ENCODE data around the gene ASPSCR1. TPM values are rescaled to one million over a fixed set of nuclear protein-coding genes. Genes with fewer than 3 reads are reported as not detected.

The ASPSCR1 gene
- total RNA-seq, 2 donors from 2014 or later: 38.1 to 40.1 TPM

GRCh38 chr17:82045936-82046484 lies 68.6 kb downstream of the ASPSCR1 start:
- ATAC-seq (no peak), DNase-seq (no peak)
- no peaks in the 10 kb centered on the region for H3K27me3 Mint-ChIP-seq
- peaks cover 8% of the 10 kb centered on the region for H3K4me1 Mint-ChIP-seq
- peak overlapping the region; percentile 47 for H3K27ac Mint-ChIP-seq
- no peaks in the 10 kb centered on the region for H3K9me3 ChIP-seq (ENCODE audit: control insufficient read depth, low read length, poor library complexity, severe bottlenecking)
- H3K4me3 Mint-ChIP-seq: no peak overlapping the region
- peaks cover 3% of the 10 kb centered on the region for H3K36me3 Mint-ChIP-seq (ENCODE audit: low read depth)

DNA sequence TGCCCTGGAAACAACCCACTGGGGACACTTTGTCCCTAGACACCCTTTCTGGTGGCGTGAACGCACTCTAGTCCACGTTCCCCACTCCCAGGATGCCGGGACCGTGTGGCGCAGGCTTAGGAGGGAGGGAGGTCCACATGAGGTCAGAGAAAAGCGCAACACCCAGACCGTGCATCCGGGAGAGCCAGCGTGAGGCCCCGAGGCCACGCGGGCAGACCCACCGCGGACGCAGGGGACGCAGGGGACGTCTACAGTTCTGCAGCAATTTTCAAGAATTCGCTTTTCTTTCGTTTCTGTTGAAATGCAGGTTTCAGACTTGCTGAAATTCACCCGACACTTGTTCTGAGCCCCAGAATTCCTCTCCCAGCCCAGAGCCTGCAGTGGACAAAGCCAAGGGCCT lies 69.5 kb downstream of the ASPSCR1 start:
- DNase-seq (no peak), ATAC-seq (no peak)
- peaks cover 3% of the 10 kb centered on the region for H3K36me3 Mint-ChIP-seq (ENCODE audit: low read depth)
- peaks cover 8% of the 10 kb centered on the region for H3K4me1 Mint-ChIP-seq
- no peaks in the 10 kb centered on the region for H3K9me3 ChIP-seq (ENCODE audit: control insufficient read depth, low read length, poor library complexity, severe bottlenecking)
- H3K4me3 Mint-ChIP-seq: no peak overlapping the region
- H3K27ac Mint-ChIP-seq: no peak overlapping the region
- H3K27me3 Mint-ChIP-seq: no peaks in the 10 kb centered on the region

DNA sequence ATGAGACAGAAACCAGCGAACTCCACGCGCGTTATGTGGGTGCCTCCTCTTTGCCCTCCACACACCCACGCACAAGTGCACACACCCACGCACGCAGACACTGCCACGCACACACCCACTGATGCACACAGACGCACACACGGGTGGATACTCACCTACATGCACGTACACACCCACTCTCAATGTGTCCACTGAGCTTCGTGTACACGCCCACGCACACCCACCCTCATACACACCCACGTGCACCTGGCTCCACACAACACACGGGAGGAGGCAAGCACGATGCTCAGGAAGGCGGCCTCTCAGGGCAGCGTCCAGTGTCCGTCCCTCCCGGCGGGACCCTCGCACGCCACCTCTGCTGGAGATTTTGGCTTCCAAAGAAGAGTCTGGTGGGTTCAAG lies 70.0 kb downstream of the ASPSCR1 start:
- no peaks in the 10 kb centered on the region for H3K27me3 Mint-ChIP-seq
- peaks cover 8% of the 10 kb centered on the region for H3K4me1 Mint-ChIP-seq
- ATAC-seq (no peak), DNase-seq (no peak)
- H3K4me3 Mint-ChIP-seq: no peak overlapping the region
- H3K27ac Mint-ChIP-seq: no peak overlapping the region
- no peaks in the 10 kb centered on the region for H3K9me3 ChIP-seq (ENCODE audit: control insufficient read depth, low read length, poor library complexity, severe bottlenecking)
- H3K36me3 Mint-ChIP-seq (ENCODE audit: low read depth): peaks cover 3% of the 10 kb centered on the region

GRCh38 chr17:82047914-82048570 lies 70.6 kb downstream of the ASPSCR1 start:
- ATAC-seq (no peak), DNase-seq (no peak)
- Mint-ChIP-seq H3K4me1 (peaks cover 8% of the 10 kb centered on the region), H3K27me3 (no peaks in the 10 kb centered on the region), H3K4me3 (no peak overlapping the region), H3K36me3 (ENCODE audit: low read depth) (peaks cover 3% of the 10 kb centered on the region), H3K27ac (no peak overlapping the region)
- no peaks in the 10 kb centered on the region for H3K9me3 ChIP-seq (ENCODE audit: control insufficient read depth, low read length, poor library complexity, severe bottlenecking)

DNA sequence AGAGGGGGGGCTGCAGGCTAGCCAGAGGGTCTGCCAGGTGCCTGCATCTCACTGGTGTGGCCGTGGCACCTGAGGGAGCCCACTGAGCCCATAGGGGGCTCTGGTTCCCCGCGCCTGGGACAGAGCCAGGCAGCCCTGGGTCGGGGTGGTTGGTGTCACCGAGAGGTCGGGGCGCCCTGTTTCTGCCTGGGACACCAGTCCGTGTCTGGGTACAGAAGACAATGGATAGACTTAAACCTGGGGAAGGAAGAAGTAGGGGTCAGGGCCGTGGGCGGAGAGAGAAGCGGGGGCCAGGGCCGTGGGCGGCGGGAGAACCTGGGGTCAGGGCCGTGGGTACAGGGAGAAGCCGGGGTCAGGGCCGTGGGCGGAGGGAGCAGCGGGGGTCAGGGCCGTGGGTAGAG lies 71.1 kb downstream of the ASPSCR1 start:
- no peaks in the 10 kb centered on the region for H3K9me3 ChIP-seq (ENCODE audit: control insufficient read depth, low read length, poor library complexity, severe bottlenecking)
- peaks cover 3% of the 10 kb centered on the region for H3K36me3 Mint-ChIP-seq (ENCODE audit: low read depth)
- no peaks in the 10 kb centered on the region for H3K27me3 Mint-ChIP-seq
- H3K4me3 Mint-ChIP-seq: no peak overlapping the region
- ATAC-seq (no peak), DNase-seq (no peak)
- H3K27ac Mint-ChIP-seq: no peak overlapping the region
- H3K4me1 Mint-ChIP-seq: peaks cover 8% of the 10 kb centered on the region

DNA sequence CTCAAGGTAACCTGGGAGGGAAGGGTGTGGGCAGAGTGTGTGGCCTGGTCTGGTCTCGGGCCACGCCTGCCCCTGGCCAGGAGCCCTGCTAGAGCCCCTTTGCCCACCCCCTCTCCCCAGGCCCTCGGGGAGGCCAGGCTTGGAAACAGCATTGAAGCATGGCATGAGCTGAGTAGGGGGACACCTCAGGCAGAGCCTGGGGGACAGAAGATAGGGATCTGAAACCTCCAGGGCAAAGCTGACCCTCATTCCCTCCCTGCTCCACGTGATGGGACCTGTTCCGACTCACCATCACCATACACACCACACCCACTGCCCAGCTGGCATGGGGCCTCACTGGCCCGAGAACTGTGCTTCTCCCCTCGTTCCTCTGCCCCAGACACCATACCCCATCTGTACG lies 71.7 kb downstream of the ASPSCR1 start:
- Mint-ChIP-seq H3K4me1 (peaks cover 8% of the 10 kb centered on the region), H3K27me3 (no peaks in the 10 kb centered on the region), H3K36me3 (ENCODE audit: low read depth) (peaks cover 3% of the 10 kb centered on the region), H3K27ac (no peak overlapping the region), H3K4me3 (no peak overlapping the region)
- DNase-seq (no peak), ATAC-seq (no peak)
- H3K9me3 ChIP-seq (ENCODE audit: control insufficient read depth, low read length, poor library complexity, severe bottlenecking): no peaks in the 10 kb centered on the region

DNA sequence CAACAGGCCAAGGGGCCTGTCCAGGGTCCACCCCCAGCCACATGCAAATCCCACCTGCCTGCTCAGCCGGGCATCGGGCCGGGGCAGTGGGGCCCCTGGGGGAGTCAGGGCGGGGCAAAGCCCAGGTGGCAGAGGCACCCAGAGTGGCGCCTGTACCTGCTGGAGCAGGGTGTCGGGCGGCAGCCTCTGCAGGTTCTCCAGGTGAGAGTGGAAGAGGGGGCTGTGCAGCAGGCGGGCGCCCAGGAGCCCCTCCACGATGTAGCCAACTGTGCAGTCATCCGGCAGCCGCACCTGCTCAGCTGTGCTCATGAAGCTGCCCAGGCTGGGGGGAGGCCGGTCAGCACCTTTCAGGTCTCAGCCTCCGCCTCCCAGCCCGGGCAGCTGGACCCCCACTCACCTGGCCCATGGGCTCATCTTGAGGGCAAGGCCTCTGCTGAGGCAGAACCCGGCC lies 72.1 kb downstream of the ASPSCR1 start:
- no peak overlapping the region for H3K4me3 Mint-ChIP-seq
- ATAC-seq (no peak), DNase-seq (no peak)
- no peaks in the 10 kb centered on the region for H3K27me3 Mint-ChIP-seq
- no peak overlapping the region for H3K27ac Mint-ChIP-seq
- peaks cover 3% of the 10 kb centered on the region for H3K36me3 Mint-ChIP-seq (ENCODE audit: low read depth)
- peaks cover 8% of the 10 kb centered on the region for H3K4me1 Mint-ChIP-seq
- no peaks in the 10 kb centered on the region for H3K9me3 ChIP-seq (ENCODE audit: control insufficient read depth, low read length, poor library complexity, severe bottlenecking)

GRCh38 chr17:82050152-82050760 lies 72.8 kb downstream of the ASPSCR1 start:
- no peaks in the 10 kb centered on the region for H3K27me3 Mint-ChIP-seq
- peak overlapping the region; percentile 67 for H3K27ac Mint-ChIP-seq
- H3K4me3 Mint-ChIP-seq: peak overlapping the region; percentile 86
- H3K4me1 Mint-ChIP-seq: peaks cover 8% of the 10 kb centered on the region
- ATAC-seq: no peak
- no peaks in the 10 kb centered on the region for H3K9me3 ChIP-seq (ENCODE audit: control insufficient read depth, low read length, poor library complexity, severe bottlenecking)
- DNase-seq: no peak
- peaks cover 3% of the 10 kb centered on the region for H3K36me3 Mint-ChIP-seq (ENCODE audit: low read depth)

GRCh38 chr17:82050761-82051641 lies 73.6 kb downstream of the ASPSCR1 start:
- no peaks in the 10 kb centered on the region for H3K9me3 ChIP-seq (ENCODE audit: control insufficient read depth, low read length, poor library complexity, severe bottlenecking)
- DNase-seq (peak in 1 of 3 donors; percentile 16), ATAC-seq (peak; percentile 23)
- Mint-ChIP-seq H3K4me1 (peaks cover 8% of the 10 kb centered on the region), H3K27me3 (no peaks in the 10 kb centered on the region), H3K36me3 (ENCODE audit: low read depth) (peaks cover 3% of the 10 kb centered on the region), H3K27ac (peak overlapping the region; percentile 67), H3K4me3 (peak overlapping the region; percentile 86)

DNA sequence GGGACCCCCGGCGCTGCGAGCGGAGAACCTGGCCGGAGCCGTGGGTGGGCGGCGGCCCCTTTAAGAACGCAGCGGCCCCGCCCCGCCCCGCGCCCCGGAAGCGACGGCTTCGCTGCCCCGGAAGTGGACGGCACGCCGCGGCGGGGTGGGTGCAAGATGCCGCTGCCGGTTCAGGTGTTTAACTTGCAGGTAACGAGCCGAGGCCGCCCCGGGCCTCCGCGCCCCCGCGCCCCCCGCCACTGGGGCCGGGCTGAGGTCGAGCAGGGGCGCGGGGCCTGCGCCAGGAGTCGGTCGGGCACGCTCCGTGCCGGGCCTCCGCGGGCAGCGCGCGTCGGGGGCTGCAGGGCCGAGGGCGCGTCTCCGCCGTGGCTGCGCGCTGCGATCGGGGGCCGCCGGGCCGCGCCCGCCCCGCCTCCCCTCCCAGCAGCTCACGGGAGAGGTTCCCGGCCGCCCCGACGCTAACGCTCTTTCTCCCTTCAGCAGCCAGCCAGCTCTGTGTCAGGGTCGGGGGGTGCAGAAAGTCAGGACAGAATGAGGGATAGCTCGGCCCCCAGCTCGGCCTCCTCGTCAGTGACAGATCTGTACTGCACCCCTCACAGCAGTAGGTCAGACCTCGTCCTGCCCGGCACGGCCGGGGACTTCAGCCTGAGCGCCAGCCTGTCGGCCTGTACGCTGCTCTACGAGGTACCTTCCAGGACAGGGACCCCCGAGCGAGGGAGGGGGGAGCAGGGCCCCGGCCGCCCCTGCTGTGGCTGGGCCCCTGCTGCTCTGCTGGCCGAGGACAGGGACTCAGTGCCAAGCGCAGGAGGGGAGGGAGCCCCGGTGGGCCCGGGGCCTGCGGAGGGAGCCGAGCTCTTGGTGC lies 74.6 kb downstream of the ASPSCR1 start, which contains the start of the genes GPS1 and RFNG:
Gene GPS1, plus strand, starts transcription at position 123 of the 862 bp plus-strand sequence. Its CDS starts 34 bp downstream, at position 157.
Gene RFNG, minus strand, starts transcription at position 36 of the 862 bp plus-strand sequence. CDS start 45 bp downstream, outside the sequence.
- peaks cover 8% of the 10 kb centered on the region for H3K4me1 Mint-ChIP-seq
- H3K36me3 Mint-ChIP-seq (ENCODE audit: low read depth): peaks cover 3% of the 10 kb centered on the region
- no peaks in the 10 kb centered on the region for H3K9me3 ChIP-seq (ENCODE audit: control insufficient read depth, low read length, poor library complexity, severe bottlenecking)
- peak within 1 kb of the TSS; percentile 86 for H3K4me3 Mint-ChIP-seq
- ATAC-seq (peak; percentile 94), DNase-seq (peak; percentile 74 to 81 (median 75))
- peak within 1 kb of the TSS; percentile 67 for H3K27ac Mint-ChIP-seq
- H3K27me3 Mint-ChIP-seq: no peaks in the 10 kb centered on the region

DNA sequence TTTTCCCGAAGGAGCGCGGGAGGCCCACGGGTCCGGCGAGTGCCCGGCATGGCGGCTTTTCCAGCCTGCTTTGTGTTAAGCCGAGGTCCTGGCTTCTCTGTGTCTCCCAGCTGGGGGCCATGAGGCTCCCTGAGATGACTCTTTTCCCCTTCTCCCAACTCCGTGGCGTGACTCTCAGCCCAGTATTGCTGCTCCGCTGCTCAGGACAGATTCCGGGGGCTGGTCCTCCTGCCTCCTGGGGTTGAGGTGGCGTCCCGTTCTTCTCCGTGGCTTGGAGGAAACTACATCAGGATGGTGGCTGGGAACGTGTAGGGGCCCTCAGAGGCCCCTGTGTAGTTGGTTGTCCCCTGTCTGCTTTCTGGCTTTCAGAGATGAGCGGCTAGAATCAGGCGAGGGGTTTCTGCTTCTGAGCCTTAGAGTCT lies 75.2 kb downstream of the ASPSCR1 start:
- no peak overlapping the region for H3K27ac Mint-ChIP-seq
- H3K9me3 ChIP-seq (ENCODE audit: control insufficient read depth, low read length, poor library complexity, severe bottlenecking): no peaks in the 10 kb centered on the region
- H3K36me3 Mint-ChIP-seq (ENCODE audit: low read depth): peaks cover 1% of the 10 kb centered on the region
- peak in 1 of 3 donors; percentile 6 for DNase-seq
- peaks cover 5% of the 10 kb centered on the region for H3K4me1 Mint-ChIP-seq
- ATAC-seq: no peak
- peak overlapping the region; percentile 81 for H3K4me3 Mint-ChIP-seq
- no peaks in the 10 kb centered on the region for H3K27me3 Mint-ChIP-seq

- H3K27ac Mint-ChIP-seq: no peak overlapping the region
- DNase-seq (peak in 1 of 3 donors; percentile 8), ATAC-seq (no peak)
- H3K36me3 Mint-ChIP-seq (ENCODE audit: low read depth): no peaks in the 10 kb centered on the region
- H3K4me3 Mint-ChIP-seq: peak overlapping the region; percentile 81
- H3K4me1 Mint-ChIP-seq: peaks cover 5% of the 10 kb centered on the region
- H3K9me3 ChIP-seq (ENCODE audit: control insufficient read depth, low read length, poor library complexity, severe bottlenecking): no peaks in the 10 kb centered on the region
- H3K27me3 Mint-ChIP-seq: no peaks in the 10 kb centered on the region
Observed at GRCh38 chr17:82053130-82053529, 75.7 kb downstream of the ASPSCR1 start.

Data from T-helper 17 cell (primary cell).